ENCODE data around the gene DESI1.
"Not testable (repeated sequence)": the region's sequence is repeated elsewhere in the genome, so short reads cannot be mapped to it uniquely, and the experiment has no call there.

The DESI1 gene

DNA sequence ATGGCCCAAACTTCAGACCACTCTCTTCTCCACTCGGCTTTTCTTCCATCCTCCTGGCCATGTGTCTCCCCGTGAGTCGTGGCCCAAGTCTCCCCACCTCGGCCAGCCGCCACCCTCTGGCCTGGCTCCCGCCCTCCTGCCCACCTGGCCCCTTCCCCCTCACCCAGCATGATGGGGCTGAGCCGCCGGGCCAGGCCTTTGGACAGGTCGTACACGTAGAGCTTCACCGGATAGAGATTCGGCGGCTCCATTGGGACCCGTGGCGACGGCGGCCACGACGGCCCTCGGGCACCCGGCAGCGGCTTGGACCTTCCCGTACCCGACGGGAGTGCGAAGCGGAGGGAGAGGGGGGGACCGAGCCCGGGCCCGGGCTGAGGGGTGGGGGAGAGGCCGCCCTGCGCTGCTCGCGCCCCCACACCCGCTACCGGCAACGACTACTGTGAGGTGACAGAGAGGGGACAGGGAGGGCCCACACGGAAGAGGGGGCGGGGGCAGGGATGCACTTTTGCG, at the start of gene DESI1:
Gene DESI1 (minus strand): TSS at position 455 of the 510 bp plus-strand sequence. CDS start 204 bp downstream, at position 251.
- DNase-seq (ENCODE audit: low spot score), result peak; percentile 12

DNA sequence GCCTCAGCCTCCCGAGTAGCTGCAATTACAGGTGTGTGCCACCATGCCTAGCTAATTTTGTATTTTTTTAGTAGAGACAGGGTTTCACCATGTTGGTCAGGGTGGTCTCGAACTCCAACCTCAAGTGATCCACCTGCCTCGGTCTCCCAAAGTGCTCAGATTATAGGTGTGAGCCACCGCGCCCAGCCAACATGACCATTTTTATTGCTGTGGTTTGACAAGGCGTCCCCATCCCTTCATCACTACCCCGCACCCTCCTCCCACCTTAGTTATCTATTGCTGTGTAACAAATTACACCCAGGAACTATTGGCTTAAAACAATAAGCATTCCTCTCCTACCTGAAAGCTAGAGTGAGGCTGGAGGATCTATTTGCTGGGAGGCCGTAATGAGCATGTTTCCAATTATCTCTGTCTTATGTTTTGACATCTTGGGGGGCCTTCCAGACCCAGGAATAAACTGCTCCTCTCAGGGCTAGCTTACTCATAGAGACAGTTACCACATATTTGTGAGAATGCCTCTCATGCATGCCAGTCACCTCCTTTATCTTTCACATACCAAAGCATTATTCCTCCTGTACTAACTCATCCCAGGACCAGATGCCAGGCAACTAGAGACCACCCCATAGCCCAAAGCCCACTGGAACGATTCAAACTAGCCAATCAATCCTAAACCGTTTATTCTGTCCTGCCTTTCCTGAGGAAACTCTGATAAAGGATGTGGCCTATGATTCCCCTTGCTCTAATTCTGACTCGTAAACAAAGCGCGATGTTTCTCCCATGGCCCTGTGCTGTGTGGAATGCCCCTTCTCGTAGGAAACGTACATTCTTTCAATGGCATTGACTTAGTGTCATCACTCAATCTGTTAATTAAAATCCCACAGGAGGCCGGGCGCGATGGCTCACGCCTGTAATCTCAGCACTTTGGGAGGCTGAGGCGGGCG, 48.4 kb upstream of the DESI1 start:
- DNase-seq (ENCODE audit: low spot score), result no peak

DNA sequence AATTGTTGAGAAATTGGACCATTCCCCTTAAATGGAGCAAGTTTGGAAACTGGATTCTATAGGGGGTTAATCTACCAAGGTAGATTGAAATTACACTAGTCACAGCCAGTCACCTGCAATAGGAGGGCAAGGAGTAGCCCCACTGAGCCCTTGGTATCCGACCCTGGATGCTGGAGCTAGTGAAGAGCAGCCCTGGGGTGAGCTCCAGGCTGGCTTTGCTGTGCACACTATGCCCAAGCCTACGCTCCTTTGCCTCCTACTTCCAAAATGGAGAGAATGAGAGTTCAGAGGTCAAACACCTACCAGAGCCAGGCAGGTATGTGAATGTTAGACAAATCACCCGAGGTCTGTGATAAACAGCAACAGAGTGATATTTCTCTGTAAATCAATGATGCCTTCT, 44.1 kb upstream of the DESI1 start:
- no peak for DNase-seq (ENCODE audit: low spot score)

DNA sequence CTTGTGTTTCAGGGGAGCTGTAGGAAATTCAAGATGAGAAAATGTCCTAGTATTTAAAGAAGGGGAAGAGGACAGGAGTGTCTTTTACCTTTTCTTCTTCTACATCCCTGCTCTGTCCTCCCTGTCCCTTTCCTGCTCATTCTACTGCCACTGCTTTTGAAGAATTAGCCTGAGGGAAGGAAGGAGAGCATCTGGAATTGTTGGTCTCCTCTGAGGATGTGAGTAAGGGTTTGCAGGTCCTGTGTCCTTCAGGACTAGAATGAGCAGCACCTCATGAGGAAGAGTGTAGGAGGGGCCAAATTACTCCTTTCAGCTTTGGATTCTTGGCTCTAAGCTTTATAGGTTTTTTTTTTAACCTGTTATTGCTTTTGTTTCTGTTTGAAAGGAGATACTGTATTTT, 43.6 kb upstream of the DESI1 start:
- DNase-seq (ENCODE audit: low spot score), result no peak

DNA sequence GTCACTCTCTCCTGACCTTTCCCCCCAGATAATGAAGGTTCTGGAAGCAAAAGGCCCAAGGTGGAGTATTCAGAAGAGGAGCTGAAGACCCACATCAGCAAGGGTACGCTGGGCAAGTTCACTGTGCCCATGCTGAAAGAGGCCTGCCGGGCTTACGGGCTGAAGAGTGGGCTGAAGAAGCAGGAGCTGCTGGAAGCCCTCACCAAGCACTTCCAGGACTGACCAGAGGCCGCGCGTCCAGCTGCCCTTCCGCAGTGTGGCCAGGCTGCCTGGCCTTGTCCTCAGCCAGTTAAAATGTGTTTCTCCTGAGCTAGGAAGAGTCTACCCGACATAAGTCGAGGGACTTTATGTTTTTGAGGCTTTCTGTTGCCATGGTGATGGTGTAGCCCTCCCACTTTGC, 42.8 kb upstream of the DESI1 start:
- not testable (repeated sequence) for DNase-seq (ENCODE audit: low spot score)

DNA sequence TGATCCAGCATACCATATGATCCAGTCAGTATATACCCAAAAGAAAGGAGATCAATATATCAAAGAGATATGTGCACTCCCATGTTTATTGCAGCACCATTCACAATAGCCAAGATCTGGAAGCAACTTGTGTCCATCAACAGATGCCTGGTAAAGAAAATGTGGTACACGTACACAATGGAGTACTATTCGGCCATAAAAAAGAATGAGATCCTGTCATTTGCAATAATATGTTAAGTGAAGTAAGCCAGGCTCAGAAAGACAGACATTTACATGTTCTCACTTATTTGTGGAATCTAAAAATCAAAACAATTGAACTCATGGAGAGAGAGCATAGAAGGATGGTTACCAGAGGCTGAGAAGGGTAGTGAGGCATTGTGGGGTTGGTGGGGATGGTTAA, 40.9 kb upstream of the DESI1 start:
- DNase-seq (ENCODE audit: low spot score), result no peak

DNA sequence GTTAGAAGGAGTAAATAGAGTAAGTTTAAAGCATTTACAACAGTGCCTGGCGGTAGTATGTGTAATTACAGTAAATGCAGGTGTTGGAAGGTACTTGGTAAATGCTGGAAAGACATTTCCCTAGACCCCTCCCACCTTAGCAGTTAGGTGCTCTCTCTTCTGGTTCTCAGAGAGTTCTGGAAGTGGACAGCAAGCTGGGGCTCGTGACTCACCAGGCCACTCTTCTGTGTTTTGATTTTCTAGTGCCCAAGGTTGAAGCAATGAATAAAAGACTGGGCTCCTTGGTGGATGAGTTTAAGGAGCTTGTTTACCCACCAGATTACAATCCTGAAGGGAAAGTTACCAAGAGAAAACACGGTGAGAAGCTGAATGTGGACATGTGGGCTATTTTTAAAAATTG, 40.2 kb upstream of the DESI1 start:
- no peak for DNase-seq (ENCODE audit: low spot score)

DNA sequence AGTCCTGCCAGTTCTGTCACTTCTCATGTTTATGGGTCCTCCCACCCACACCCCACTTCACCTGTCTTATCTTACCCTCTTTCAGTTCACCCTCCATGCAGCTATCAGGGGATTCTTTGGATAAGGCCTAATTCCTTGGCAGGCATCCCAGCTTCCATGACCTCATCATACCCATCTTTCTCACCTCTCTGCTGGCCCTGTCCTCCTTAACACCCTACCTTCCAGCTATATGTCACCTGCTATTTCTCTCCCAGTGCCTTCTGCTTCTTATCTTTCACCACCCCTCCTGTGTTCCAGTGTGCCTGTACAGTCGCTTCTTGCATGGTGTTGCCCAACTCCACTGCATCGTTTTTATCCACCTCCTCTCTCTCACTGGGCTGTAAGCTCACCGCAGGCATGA, 39.6 kb upstream of the DESI1 start:
- no peak for DNase-seq (ENCODE audit: low spot score)

DNA sequence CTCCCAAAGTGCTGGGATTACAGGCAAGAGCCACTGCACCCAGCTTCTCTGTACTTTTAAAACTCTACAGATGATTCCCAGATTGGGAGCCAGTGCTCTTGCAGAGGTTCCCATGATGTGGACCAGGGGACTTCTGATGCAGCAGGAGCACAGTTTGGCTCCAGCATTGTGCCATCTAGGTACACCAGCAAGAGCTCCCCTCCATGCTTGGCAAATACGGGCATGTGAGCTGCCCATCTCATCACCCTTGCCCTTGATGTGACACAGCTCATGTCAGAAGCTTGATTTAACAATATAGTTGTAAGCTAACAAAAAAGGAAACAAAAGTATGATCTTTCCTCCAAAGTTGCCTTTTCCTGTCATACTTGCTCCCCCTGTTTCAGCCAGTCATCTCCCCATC, 39.1 kb upstream of the DESI1 start:
- DNase-seq (ENCODE audit: low spot score), result no peak

DNA sequence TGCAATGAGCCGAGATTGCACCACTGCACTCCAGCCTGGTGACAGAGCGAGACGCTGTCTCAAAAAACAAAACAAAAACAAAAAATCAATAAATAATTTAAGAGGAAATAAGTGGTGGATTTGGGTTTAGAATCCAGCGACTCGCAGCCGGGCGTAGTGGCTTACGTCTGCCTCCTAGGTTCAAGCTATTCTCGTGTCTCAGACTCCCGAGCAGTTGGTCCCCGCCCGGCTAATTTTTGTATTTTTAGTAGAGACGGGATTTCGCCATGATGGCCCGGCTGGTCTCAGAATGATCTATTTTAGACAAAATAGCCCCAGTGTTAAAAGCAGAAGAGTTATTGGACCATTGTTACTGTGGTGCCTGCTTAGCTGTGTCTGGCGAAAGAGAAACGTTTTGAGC, 38.0 kb upstream of the DESI1 start:
- DNase-seq (ENCODE audit: low spot score), result no peak

DNA sequence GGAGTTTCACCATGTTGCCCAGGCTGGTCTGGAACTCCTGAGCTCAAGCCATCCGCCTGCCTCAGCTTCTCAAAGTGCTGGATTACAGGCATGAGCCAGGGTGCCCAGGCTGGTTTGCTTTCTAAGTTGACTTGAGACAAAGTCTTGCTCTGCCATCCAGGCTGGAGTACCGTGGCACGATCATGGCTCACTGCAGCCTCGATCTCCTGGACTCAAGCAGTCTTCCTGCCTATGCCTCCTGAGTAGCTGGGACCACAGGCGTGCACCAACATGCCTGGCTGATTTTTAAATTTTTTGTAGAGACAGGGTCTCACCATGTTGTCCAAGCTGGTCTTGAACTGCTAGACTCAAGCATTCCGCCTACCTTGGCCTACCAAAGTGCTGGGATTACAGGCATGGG, 36.9 kb upstream of the DESI1 start:
- DNase-seq (ENCODE audit: low spot score), result no peak

DNA sequence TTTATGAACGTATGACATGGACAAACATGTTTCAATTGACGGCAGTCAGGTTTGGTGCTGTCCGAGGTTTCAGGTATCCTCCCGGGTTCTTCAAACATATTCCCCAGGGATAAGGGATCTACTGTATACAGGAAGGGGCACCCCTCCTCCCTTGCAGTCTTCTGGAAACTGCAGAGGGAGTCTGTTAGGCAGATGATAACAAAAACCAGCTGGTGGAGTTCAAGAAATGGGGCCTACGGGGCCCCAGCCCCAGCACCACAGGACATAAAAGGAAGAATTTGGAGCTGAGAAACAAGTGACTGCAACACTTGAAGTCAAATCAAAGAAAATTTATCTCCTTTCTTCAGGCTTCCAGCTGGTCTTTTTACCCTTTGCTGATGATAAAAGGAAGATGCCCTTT, 35.7 kb upstream of the DESI1 start:
- DNase-seq (ENCODE audit: low spot score), result no peak

DNA sequence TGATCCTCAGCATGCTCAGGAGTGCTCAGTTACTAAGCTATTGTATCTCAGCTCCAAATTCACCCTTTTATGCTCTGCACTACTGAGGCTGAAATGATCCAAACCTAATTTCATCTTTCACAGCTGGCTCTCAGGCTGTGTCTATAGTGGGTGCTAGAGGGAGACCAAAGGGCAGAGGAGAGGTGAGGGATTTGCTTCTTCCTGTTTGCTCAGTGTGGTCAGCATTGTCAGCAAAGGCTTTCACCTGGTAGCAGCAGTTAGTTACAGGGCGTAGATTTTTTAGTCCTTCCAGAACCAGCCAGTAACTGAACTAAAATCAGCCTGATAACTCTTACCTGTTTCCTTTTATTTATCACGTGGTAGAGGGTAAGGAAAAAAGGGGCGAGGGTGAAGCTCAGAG, 33.5 kb upstream of the DESI1 start:
- DNase-seq (ENCODE audit: low spot score), result no peak

DNA sequence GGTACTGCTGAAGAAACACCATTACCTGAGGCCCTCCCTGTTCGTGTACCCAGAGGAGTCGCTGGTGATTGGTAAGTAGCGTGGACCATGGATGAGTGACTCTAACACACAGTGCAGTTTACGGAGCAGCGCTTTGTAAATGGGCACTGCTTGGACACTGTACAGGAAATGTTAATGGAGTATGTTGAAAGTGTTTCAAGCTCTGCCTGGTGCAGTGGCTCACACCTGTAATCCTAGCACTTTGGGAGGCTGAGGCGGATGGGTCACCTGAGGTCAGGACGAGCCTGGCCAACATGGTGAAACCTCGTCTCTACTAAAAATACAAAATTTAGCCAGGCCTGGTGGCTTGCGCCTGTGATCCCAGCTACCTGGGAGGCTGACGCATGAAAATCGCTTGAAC, 30.0 kb upstream of the DESI1 start:
- DNase-seq (ENCODE audit: low spot score), result no peak

DNA sequence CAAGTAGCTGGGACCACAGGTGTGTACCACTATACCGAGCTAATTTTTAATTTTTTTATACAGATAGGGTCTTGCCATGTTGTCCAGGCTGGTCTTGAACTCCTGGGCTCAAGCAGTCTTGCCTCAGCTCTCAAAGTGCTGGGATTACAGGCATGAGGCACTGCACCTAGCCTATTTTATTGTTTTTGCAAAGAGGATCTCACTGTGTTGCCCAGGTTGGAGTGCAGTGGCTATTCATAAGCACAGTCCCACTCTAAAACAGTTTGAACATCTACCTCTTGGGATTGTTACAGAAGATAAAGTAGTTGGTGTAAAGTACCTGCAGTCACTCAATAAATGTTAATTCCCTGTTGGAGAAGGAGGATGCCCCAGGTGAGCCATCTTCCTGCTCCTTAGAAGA, 29.4 kb upstream of the DESI1 start:
- no peak for DNase-seq (ENCODE audit: low spot score)

DNA sequence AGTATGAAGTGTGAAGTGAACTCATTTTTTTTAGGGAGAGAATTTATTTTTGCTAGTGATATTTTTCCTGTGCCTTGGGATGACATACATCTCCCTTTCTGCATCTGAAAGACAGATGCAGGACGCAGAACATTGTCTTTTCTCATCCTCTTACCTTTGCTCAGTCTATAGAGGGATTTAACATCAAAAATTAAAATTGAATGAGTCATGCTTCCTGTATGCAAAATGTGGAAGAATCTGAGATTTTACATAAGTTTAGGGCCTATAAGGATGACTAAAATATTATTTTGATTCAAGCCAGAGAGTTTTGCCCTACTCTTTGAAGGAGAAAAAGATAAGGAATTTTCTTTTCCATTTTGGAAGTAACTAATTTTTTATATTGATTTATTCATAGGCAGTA, 27.6 kb upstream of the DESI1 start:
- no peak for DNase-seq (ENCODE audit: low spot score)

DNA sequence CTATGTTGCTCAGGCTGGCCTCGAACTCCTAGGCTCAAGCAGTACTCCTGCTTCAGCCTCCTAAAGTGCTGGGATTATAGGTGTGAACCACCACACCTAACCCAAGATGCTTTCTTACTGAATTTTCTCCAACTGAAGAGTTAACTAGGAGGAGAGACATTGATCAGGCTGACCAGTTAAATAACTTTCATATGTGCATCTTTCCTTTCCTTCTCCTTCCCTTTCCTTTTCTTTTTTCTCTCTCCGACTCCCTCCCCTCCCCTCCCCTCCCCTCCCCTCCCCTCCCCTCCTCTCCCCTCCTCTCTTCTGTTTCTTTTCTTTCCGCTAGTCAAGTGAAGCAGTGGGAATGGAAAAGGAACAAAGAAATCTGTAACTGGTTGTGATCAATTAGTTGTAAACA, 26.9 kb upstream of the DESI1 start:
- no peak for DNase-seq (ENCODE audit: low spot score)

DNA sequence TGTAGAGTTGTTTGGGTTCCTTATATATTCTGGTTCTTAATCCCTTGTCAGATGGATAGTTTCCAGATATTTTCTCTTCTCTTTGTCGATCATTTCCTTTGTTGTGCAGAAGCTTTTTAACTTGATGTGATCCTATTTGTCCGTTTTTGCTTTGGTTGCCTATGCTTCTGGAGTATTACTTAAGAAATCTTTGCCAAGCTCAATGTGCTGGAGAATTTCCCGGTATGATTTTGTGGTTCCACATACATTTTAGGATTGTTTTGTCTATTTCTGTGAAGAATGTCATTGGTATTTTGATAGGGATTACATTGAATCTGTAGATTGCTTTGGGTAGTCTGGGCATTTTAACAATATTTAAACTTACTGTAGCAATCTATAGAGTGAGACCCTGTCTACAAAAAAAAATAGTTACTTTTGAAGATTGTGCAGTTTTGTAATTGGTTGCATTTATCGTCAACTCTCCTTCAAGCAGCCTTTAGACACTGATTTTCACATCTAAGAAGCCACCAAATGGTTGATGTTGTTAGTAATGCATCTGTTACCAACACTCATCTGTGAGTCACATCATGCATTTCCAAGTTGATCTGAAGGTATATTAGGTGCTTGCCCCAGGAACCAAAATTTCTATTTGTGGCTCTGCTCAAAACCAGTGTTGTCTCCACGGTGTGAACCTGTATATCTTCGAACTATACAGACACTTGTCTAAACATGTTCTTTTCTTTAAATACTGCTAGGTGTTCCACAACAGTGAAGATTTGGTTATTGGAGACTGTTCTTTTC, 21.7 kb upstream of the DESI1 start:
- no peak for DNase-seq (ENCODE audit: low spot score)

DNA sequence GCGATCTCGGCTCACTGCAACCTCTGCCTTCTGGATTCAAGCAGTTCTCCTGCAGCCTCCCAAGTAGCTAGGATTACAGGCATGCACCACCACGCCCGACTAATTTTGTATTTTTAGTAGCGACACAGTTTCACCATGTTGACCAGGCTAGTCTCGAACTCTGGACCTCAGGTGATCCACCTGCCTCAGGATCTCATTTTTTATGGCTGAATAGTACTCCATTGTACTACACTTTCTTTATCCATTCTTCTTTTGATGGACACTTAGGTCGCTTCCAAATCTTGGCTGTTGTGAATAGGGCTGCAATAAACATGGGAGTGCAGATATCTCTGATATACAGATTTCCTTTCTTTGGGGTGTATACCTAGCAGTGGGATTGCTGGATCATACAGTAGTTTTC, 21.0 kb upstream of the DESI1 start:
- no peak for DNase-seq (ENCODE audit: low spot score)

DNA sequence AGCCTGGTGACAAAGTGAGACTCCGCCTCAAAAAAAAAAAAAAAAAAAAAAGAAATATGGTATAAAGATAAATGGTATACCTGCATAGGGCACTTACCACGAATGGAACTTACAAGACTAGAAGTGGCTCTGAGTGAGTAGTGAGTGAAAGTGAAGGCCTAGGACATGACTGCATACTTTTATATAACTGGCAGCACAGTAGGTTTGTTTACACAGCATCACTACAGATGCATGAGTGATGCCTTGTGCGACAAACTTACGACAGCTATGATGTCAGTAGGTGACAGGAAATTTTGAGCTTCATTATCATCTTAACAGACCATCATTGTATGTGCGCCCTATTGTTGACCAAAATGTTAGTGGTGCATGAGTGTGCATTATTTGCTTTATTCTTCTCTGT, 17.9 kb upstream of the DESI1 start:
- DNase-seq (ENCODE audit: low spot score), result no peak

DNA sequence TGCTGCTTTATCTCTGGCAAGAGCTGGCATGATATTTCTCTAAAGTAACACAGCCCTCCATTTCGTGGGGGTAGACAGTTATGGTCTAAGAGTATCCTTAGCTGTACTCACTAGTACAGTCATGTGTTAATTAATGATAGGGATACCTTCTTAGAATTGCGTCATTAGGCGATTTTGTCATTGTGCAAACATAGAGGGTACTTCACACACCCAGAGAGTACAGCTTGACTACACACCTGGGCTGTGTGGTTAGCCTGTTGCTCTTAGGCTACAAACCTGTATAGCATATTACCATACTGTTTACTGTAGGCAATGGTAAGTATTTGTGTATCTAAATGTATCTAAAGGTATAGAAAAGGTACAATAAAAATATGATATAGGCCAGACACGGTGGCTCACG, 17.3 kb upstream of the DESI1 start:
- no peak for DNase-seq (ENCODE audit: low spot score)

DNA sequence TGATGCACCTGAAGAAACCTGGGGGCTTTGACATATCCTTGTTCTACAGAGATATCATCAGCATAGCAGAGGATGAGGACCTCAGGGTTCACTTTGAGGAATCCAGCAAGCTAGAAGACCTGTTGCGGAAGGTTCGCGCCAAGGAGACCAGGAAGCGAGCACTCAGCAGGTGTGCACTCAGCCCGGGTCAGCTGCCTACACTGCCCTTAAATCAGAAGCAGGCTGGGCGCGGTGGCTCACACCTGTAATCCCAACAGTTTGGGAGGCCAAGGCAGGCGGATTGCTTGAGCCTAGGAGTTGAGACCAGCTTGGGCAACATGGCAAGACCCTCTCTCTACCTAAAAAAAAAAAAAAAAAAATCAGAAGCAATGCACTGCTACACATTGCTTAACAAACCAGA, 16.8 kb upstream of the DESI1 start:
- DNase-seq (ENCODE audit: low spot score), result not testable (repeated sequence)

DNA sequence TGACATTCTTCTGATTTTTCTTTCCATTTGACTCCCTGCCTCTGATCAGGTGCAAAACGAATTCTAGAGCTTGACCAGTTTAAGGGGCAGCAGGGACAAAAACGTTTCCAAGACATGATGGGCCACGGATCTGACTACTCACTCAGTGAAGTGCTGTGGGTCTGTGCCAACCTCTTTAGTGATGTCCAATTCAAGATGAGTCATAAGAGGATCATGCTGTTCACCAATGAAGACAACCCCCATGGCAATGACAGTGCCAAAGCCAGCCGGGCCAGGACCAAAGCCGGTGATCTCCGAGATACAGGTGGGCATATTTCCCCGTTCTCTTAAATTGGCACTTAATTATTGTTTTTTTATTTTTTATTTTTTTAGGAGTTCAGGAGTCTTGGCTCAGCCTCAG, 15.6 kb upstream of the DESI1 start:
- no peak for DNase-seq (ENCODE audit: low spot score)
